Right lobe of liver (tissue), 4 donors: Measurements from ENCODE around the gene NCKAP5.

ENCODE experiments used
- CTCF ChIP-seq, 4 donors: fragments of 200-600 bp in 3 of 4; fragments of 450-650 bp in 1 of 4; IDR thresholded peaks; one replicate each; pipeline versions ENCODE4 v1.5.1 to v1.8.0; 2016 to 2022; ENCODE audit warnings: antibody characterized with exemption in 4 of 4, mild to moderate bottlenecking in 2 of 4
- POLR2A ChIP-seq: fragments of 450-650 bp; IDR thresholded peaks from one replicate; pipeline ENCODE4 v1.6.1; 2017; ENCODE audit warnings: antibody characterized with exemption, mild to moderate bottlenecking
- donor health status: DM: no; HTN: no; CAD: no.
- donor health status: DM: no; HTN: no; CAD: no.
- donor health status: DM: no; HTN: yes; CAD: no.

DNA sequence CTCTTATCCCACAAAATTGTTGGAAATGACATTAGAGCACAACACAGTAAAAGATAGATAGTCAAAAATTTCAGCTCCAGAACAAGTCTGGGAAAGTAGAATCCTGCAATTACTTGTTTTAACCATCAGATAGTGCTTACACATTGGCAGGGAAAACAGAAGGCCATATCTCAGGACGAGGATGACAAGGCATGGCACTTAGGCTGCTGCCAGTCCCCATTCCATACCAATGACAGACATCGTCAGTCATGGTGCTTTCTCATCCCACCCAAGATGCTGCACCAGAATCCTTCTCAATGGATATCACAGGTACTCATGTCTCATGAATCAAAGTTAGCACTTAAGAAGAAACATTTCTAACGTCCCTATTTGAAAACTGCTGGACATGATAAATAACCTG is 187.3 kb downstream of the NCKAP5 start:
- no peak for TF ChIP-seq POLR2A
- TF ChIP-seq CTCF (IDR thresholded peaks at IDR 0.05) = no peak
